Measurements from ENCODE around the gene ARSB. TPM values are rescaled to one million over a fixed set of nuclear protein-coding genes. Genes with fewer than 3 reads are reported as not detected.

Gene ARSB
- total RNA-seq, 4 donors from 2014 or later = 4.2 to 10.7 (median 7.3) TPM

DNA sequence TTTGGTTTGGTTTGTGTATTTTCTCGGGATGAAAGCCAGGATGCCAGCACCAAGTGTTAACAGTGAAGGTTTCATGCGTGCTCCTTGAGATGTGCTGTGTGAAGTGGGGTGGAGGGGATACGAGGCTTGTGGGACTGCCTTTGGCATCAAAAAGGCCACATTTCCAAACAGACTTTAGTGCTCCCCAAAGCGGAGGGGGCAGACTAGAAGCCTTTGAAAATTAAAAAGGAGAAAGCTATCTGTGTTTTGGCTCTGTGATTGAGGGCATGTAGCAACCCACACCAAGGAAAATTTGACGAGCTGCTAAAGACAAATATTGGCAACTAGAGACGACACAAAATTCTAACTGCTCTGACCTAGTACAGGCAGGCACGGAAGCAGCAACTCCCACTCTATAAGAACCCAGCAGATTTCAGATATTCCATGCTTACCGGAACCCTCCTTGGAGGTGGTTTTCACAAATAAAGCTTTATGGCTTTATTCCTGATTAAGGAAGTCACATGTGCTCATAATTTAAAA lies 154.5 kb downstream of the ARSB start:
- Histone ChIP-seq H3K9me3 (no peaks in the 10 kb centered on the region), H3K4me3 (no peak overlapping the region), H3K27ac (no peak overlapping the region), H3K27me3 (no peaks in the 10 kb centered on the region), H3K36me3 (no peaks in the 10 kb centered on the region), H3K4me1 (no peaks in the 10 kb centered on the region)
- DNase-seq = no peak
- no peak for TF ChIP-seq POLR2A (IDR thresholded peaks at IDR 0.05)
- TF ChIP-seq, protein P1, sequence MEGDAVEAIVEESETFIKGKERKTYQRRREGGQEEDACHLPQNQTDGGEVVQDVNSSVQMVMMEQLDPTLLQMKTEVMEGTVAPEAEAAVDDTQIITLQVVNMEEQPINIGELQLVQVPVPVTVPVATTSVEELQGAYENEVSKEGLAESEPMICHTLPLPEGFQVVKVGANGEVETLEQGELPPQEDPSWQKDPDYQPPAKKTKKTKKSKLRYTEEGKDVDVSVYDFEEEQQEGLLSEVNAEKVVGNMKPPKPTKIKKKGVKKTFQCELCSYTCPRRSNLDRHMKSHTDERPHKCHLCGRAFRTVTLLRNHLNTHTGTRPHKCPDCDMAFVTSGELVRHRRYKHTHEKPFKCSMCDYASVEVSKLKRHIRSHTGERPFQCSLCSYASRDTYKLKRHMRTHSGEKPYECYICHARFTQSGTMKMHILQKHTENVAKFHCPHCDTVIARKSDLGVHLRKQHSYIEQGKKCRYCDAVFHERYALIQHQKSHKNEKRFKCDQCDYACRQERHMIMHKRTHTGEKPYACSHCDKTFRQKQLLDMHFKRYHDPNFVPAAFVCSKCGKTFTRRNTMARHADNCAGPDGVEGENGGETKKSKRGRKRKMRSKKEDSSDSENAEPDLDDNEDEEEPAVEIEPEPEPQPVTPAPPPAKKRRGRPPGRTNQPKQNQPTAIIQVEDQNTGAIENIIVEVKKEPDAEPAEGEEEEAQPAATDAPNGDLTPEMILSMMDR (IDR thresholded peaks at IDR 0.05) = no peak

DNA sequence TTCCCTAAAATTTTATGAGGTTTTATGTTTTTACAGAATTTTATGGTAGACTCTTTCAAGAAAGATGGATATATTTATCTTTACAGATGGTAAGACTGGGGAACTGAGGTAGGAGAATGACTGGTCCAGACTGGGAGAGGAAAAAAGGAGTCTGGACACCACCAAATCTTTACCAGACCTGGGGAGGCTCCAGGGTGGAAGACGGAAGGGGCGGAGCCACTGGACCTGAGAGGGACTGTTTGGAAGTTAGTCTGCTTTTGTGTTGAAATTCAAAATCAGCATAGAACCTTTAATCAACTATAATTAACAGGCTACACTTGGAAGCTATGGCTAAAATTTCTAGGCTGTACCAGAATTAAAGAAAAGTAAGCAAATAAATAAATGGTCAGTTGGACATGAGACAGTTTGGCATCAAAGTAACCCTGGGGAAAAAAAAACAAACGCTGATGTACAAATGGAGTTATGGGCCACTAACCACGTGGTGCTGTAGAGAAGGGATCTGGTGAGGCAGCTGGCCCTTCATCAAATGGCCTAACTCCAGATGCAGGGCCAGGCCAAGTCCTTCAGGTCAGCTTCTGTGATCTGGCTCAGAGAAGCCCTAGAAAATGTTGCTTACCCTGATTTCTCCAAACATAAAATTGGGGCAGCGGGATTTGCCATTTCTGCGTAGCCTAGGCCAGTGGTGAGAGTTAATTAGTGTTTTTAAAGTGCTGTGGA lies 155.1 kb downstream of the ARSB start:
- DNase-seq = peak in 1 of 3 donors; percentile 55
- H3K9me3 ChIP-seq = no peaks in the 10 kb centered on the region
- TF ChIP-seq, protein P1 (IDR thresholded peaks at IDR 0.05) = no peak
- no peak for TF ChIP-seq POLR2A (IDR thresholded peaks at IDR 0.05)
- H3K27me3 ChIP-seq = no peaks in the 10 kb centered on the region
- no peaks in the 10 kb centered on the region for H3K4me1 ChIP-seq
- no peak overlapping the region for H3K4me3 ChIP-seq
- no peak overlapping the region for H3K27ac ChIP-seq
- no peaks in the 10 kb centered on the region for H3K36me3 ChIP-seq

DNA sequence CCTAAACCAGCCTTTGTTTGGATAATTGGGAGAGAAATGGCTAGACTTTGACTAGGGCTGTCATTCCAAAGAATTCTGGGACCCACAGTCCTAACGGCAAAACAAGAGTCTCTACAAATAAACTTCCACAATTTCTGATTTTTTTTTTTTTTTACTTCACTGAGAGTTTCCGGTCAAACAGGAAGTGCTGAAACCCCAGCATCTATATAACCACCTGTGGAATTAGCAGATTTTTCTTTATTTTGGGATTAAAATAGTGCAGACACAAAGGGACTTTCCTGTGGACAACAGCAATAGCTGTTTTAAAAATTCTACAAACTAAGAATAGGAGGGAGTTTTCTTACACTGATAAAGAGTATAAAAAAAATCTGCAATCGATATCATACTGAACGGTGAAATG lies 157.4 kb downstream of the ARSB start:
- TF ChIP-seq POLR2A (IDR thresholded peaks at IDR 0.05) = no peak
- TF ChIP-seq, protein P1 (IDR thresholded peaks at IDR 0.05) = no peak
- H3K27ac ChIP-seq = no peak overlapping the region
- H3K4me1 ChIP-seq = no peaks in the 10 kb centered on the region
- no peaks in the 10 kb centered on the region for H3K9me3 ChIP-seq
- no peaks in the 10 kb centered on the region for H3K27me3 ChIP-seq
- no peak for DNase-seq
- H3K4me3 ChIP-seq = no peak overlapping the region
- H3K36me3 ChIP-seq = no peaks in the 10 kb centered on the region

DNA sequence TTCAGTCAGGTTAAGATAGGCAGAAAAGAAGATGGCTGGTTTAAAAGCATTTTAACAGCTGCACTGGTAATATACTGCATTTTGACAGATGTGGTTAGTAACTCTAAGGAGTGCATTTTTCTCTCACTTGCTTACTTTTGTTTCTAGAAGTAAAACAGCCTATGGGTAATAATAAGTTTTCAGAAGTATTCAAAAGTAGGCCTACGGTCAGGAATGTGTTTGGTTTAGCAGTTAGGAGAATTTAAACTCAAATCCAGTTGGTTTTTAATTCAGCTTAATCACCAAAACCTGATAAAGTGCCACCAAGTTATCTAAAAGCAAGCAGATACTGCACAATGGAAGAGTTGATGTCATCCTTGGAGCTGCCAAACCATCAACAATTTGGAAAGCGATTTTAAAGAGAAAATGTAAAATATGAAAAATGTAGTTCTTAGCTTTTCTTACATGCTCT lies 160.3 kb downstream of the ARSB start:
- Histone ChIP-seq H3K36me3 (no peaks in the 10 kb centered on the region), H3K27me3 (no peaks in the 10 kb centered on the region), H3K4me3 (no peak overlapping the region), H3K9me3 (no peaks in the 10 kb centered on the region), H3K27ac (no peak overlapping the region), H3K4me1 (no peaks in the 10 kb centered on the region)
- no peak for DNase-seq
- TF ChIP-seq, protein P1 (IDR thresholded peaks at IDR 0.05) = no peak
- TF ChIP-seq POLR2A (IDR thresholded peaks at IDR 0.05) = no peak

DNA sequence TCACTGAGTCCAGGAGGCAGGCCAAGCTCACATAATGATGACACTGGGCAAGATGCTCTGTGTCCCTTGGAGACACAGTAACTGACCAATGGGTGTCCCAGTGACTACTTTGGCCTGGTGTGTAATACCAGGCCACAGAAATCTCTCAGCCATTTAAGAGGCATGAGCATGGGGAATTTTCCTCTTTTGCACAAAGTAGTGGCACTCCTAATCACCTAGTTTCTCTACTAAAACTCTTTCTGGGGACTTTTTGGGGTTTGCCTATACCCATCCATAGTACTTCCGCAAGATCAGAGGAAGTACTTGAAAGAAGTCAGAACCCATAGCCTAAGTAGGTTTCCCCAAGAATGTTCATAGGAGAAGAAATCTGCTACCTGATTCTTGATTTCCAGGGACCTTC lies 161.9 kb downstream of the ARSB start:
- Histone ChIP-seq H3K9me3 (no peaks in the 10 kb centered on the region), H3K27ac (no peak overlapping the region), H3K4me1 (no peaks in the 10 kb centered on the region), H3K27me3 (no peaks in the 10 kb centered on the region), H3K36me3 (no peaks in the 10 kb centered on the region), H3K4me3 (no peak overlapping the region)
- TF ChIP-seq POLR2A (IDR thresholded peaks at IDR 0.05) = no peak
- TF ChIP-seq, protein P1 (IDR thresholded peaks at IDR 0.05) = no peak
- no peak for DNase-seq
